Pancreas (tissue), 10 donors: Measurements from ENCODE around the gene HEPACAM2. TPM values are rescaled to one million over a fixed set of nuclear protein-coding genes. Genes with fewer than 3 reads are reported as not detected.

Experiments
- ATAC-seq, 4 donors: fragments of 200-7000 bp; cut with Tn5 transposase; one replicate each; pipeline versions ENCODE4 v1.8.0 to v1.9.1; 2020; ENCODE audit warnings: mild to moderate bottlenecking in 4 of 4, moderate library complexity in 4 of 4
- DNase-seq, 6 donors: peaks; one replicate each; pipeline ENCODE4 v3.0.0-alpha.2; 2020
- FAIRE-seq: peaks from 2 replicates; lab custom pipeline; 2012; peaks lifted over from hg19 to GRCh38; lab: Jason Lieb, UNC
- H3K27ac ChIP-seq, 4 donors: fragments of 200-600 bp; sonication (generic); 1 replicate in 3 of 4; 2 replicates in 1 of 4; pipeline versions ENCODE4 v1.5.0 to v1.8.0; 2020
- H3K27me3 ChIP-seq, 4 donors: fragments of 200-600 bp; one replicate each; pipeline ENCODE4 v1.8.0; 2021
- H3K36me3 ChIP-seq, 3 donors: fragments of 200-600 bp; sonication (generic) in 1 of 3; one replicate each; pipeline versions ENCODE4 v1.5.0 to v1.8.0; 2020 to 2021
- H3K4me1 ChIP-seq, 3 donors: fragments of 200-600 bp; one replicate each; pipeline ENCODE4 v1.8.0; 2021
- H3K4me3 ChIP-seq, 4 donors: fragments of 200-600 bp; sonication (generic) in 2 of 4; one replicate each; pipeline versions ENCODE4 v1.5.0 to v1.8.0; 2020 to 2021
- H3K9me3 ChIP-seq, 4 donors: fragments of 200-600 bp; one replicate each; pipeline ENCODE4 v1.8.0; 2021
- WGBS, 2 donors: extraction: QIAGEN DNeasy Blood & Tissue Kit; methylation state at CpG; one replicate each; pipeline ENCODE4 v1.1.7; 2013; 5-methylcytosine and 5-hydroxymethylcytosine counted together
- intact Hi-C, 3 donors: fragments of 100-400 bp; cut with DNase I; formaldehyde crosslinking; loops; one replicate each; pipeline versions ENCODE4 v1.11.1 to v1.14.2; 2022
- polyA plus RNA-seq, 2 donors: library from polyadenylated mRNA; stranded (reverse); fragments of 200-250 nt; gene quantifications; one replicate each; pipeline ENCODE4 v1.2.3, GENCODE V29; 2013
- total RNA-seq, 6 donors: library from RNA; stranded (reverse); fragmentation: NEBNext Ultra II Directional in 4 of 6; extraction: Animal tissue kit (Norgen Biotek cat#: 25700) in 4 of 6; gene quantifications; one replicate each; pipeline versions ENCODE4 v1.2.1 to v1.2.4, GENCODE V29; 2021 to 2023
- TF ChIP-seq, protein P1 (sequence below), 4 donors: fragments of 200-600 bp; sonication (generic) in 3 of 4; IDR thresholded peaks; one replicate each; pipeline versions ENCODE4 v1.5.0 to v1.8.0; 2021; ENCODE audit warnings: antibody characterized with exemption in 4 of 4
- donor health status: healthy with polysubstance abuse.
- donor health status: DM: no; HTN: no; CAD: no; lungs with moderate emphysema.
- donor health status: DM: no; HTN: no; CAD: no.
- donor health status: control.
- donor health status: control.
- donor health status: Bipolar disorder and iron deficiency.
- donor health status: DM: yes; HTN: yes; CAD: no.
- donor health status: DM: no; HTN: no; CAD: no.
- donor health status: DM: no; HTN: no; CAD: no.
- donor health status: DM: yes; HTN: yes; CAD: no.

HEPACAM2 gene
- total and polyA plus RNA-seq, 8 donors = 0.65 to 28.0 (median 4.1) TPM

GRCh38 chr7:93138576-93138975 lies 87.7 kb downstream of the HEPACAM2 start:
- no peak for ATAC-seq
- intact Hi-C loops = no loop called here
- H3K27me3 ChIP-seq = no peaks in the 10 kb centered on the region
- no peak overlapping the region for H3K27ac ChIP-seq
- peaks cover 0 to 6% (median 0%) of the 10 kb centered on the region in 3 donors for H3K36me3 ChIP-seq
- TF ChIP-seq, protein P1, sequence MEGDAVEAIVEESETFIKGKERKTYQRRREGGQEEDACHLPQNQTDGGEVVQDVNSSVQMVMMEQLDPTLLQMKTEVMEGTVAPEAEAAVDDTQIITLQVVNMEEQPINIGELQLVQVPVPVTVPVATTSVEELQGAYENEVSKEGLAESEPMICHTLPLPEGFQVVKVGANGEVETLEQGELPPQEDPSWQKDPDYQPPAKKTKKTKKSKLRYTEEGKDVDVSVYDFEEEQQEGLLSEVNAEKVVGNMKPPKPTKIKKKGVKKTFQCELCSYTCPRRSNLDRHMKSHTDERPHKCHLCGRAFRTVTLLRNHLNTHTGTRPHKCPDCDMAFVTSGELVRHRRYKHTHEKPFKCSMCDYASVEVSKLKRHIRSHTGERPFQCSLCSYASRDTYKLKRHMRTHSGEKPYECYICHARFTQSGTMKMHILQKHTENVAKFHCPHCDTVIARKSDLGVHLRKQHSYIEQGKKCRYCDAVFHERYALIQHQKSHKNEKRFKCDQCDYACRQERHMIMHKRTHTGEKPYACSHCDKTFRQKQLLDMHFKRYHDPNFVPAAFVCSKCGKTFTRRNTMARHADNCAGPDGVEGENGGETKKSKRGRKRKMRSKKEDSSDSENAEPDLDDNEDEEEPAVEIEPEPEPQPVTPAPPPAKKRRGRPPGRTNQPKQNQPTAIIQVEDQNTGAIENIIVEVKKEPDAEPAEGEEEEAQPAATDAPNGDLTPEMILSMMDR (IDR thresholded peaks at IDR 0.05) = no peak
- 89 to 93% methylated on average over 4 of the region's 4 CpGs for WGBS, 2 donors
- no peak for DNase-seq
- no peaks in the 10 kb centered on the region for H3K4me1 ChIP-seq
- no peak for FAIRE-seq
- H3K4me3 ChIP-seq = no peak overlapping the region
- no peaks in the 10 kb centered on the region for H3K9me3 ChIP-seq

Other genes with a start within 250 kb of the HEPACAM2 start
- gene SAMD9, start 108.5 kb downstream of the HEPACAM2 start, total RNA-seq = 1 to 10 TPM in 5 of 6 donors, under 1 TPM in 1; 0.92 to 7.7 (median 2.0) TPM
- 1 to 10 TPM in 1 of 2 donors, under 1 TPM in 1; 0.76 to 1.7 TPM for gene SAMD9, start 108.5 kb downstream of the HEPACAM2 start, polyA plus RNA-seq
- 1 to 10 TPM; 1.5 to 7.4 (median 2.1) TPM for gene SAMD9L, start 78.1 kb downstream of the HEPACAM2 start, total RNA-seq
- gene SAMD9L, start 78.1 kb downstream of the HEPACAM2 start, polyA plus RNA-seq = 1 to 10 TPM; 2.0 to 3.7 TPM
- 10 to 100 TPM in 4 of 6 donors, 1 to 10 TPM in 2; 8.1 to 18.9 (median 11.1) TPM for gene VPS50, start 5.9 kb upstream of the HEPACAM2 start, total RNA-seq
- 1 to 10 TPM; 3.3 to 6.9 TPM for gene VPS50, start 5.9 kb upstream of the HEPACAM2 start, polyA plus RNA-seq